Bronchial epithelial cell (primary cell): Measurements from ENCODE around the gene ABHD16A. TPM values are rescaled to one million over a fixed set of nuclear protein-coding genes. Genes with fewer than 3 reads are reported as not detected.

Experiments used
- DNase-seq: peaks from one replicate; pipeline ENCODE4 v3.0.0-alpha.2; 2010; ENCODE audit warnings: low read depth
- FAIRE-seq: peaks from 2 replicates; lab custom pipeline; 2011; peaks lifted over from hg19 to GRCh38; lab: Jason Lieb, UNC
- H3K27me3 ChIP-seq: 2 replicates; pipeline ENCODE4 v1.5.1; 2011; ENCODE audit warnings: low read length; ENCODE audit not compliant: control insufficient read depth, insufficient read depth
- H3K36me3 ChIP-seq: 2 replicates; pipeline ENCODE4 v1.5.1; 2011; ENCODE audit warnings: low read length; ENCODE audit not compliant: control insufficient read depth, insufficient read depth
- H3K4me3 ChIP-seq: 2 replicates; pipeline ENCODE4 v1.5.1; 2011; ENCODE audit warnings: mild to moderate bottlenecking, low read depth, low read length, control low read depth
- total RNA-seq: library from RNA; depleted of rRNA; stranded (reverse); fragments of >200 nt; gene quantifications from 2 replicates; pipeline ENCODE4 v1.2.1, GENCODE V29; 2014
- TF ChIP-seq, protein P1 (sequence below): IDR thresholded peaks from 2 replicates; pipeline ENCODE4 v1.5.1; 2011; ENCODE audit warnings: mild to moderate bottlenecking, moderate library complexity, low read length, control low read depth, inconsistent platforms; ENCODE audit not compliant: insufficient read depth, severe bottlenecking

Gene ABHD16A
- total RNA-seq, 1 donor from 2014 or later: 32.9 TPM

DNA sequence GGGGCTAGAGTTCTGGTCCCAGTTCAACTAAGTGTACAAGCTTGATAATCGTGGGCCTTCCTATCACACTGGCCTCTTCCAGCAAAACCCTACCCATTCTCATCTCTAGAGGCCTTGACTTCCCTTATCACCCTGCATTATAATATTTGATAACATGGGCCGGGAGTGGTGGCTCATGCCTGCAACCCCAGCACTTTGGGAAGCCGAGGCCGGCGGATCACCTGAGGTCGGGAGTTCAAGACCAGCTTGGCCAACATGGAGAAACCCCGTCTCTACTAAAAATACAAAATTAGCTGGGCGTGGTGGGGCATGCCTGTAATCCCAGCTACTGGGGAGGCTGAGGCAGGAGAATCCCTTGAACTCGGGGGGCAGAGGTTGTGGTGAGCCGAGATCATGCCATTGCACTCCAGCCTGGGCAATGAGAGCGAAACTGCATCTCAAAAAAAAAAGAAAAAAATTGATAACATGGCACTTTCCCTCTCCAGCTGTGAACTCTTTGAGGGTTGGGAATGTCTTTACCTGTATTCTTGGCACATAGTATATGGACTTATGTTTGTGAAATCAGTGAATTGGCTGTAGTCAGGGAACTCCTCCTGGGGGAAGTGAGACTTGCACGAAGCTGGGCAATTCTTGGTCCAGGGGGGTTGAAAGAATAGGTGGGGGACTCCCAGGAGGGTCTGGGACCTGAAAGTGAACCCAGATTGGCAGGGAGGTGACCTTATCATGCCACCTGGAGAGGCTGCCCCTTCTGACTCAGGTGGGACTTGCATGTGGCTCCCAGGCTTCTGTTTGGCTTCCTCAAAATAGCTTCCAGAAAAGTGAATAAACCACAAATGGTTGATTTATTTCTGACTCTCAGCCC, 41.6 kb downstream of the ABHD16A start:
- H3K36me3 ChIP-seq: peaks cover 4% of the 10 kb centered on the region
- no peak overlapping the region for H3K4me3 ChIP-seq
- DNase-seq: no peak
- H3K27me3 ChIP-seq: no peaks in the 10 kb centered on the region
- FAIRE-seq: no peak
- TF ChIP-seq, protein P1, sequence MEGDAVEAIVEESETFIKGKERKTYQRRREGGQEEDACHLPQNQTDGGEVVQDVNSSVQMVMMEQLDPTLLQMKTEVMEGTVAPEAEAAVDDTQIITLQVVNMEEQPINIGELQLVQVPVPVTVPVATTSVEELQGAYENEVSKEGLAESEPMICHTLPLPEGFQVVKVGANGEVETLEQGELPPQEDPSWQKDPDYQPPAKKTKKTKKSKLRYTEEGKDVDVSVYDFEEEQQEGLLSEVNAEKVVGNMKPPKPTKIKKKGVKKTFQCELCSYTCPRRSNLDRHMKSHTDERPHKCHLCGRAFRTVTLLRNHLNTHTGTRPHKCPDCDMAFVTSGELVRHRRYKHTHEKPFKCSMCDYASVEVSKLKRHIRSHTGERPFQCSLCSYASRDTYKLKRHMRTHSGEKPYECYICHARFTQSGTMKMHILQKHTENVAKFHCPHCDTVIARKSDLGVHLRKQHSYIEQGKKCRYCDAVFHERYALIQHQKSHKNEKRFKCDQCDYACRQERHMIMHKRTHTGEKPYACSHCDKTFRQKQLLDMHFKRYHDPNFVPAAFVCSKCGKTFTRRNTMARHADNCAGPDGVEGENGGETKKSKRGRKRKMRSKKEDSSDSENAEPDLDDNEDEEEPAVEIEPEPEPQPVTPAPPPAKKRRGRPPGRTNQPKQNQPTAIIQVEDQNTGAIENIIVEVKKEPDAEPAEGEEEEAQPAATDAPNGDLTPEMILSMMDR: no peak

DNA sequence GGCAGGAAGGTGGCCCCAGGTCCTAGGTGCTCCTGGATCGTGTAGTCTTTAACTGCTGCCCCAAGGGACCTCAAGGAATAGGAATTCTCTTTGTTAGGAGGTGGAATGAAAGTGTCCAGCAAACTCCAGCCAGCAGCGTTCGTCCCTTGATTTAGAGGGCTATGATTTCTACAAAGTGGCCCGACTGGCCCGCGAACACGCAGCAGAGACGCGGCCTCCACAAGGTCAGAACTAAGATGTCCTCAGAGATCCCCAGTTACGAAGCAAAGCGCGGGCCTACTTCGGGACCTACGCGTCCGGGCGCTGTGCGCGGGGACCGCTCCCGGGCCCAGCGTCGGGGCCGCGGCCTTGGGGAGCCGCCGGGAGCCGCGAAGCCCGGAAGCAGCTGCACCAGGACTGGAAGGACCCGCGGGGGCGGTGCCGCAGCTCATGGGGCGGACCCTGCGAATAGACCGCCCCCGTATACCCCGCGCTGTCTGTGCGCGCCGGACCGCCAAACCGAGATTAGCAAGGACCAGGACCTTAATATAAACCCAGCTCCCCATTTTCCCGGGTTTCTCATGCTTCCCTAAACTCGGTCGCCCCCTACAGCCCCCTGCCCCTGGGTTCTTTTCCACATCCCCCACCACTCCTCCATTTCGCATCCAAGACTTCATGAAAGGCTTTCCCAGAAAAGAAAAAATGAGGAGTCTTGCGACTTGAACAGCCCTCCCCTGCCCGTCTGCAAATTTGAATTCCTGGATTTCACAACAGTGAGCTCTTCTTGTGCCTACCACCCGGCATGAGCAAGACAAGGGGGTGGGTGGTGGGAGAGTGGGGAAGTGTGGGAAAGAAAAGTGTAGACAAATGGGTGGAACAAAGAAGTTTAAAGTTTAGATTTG, 42.5 kb downstream of the ABHD16A start, which contains the start of gene C6orf47:
TSS of gene C6orf47 (minus strand) at position 398 of the 881 bp plus-strand sequence. CDS start 831 bp downstream, outside the sequence.
- TF ChIP-seq, protein P1: no peak
- H3K27me3 ChIP-seq: no peaks in the 10 kb centered on the region
- peak; percentile 62 for DNase-seq
- peak within 1 kb of the TSS; percentile 76 for H3K4me3 ChIP-seq
- H3K36me3 ChIP-seq: peaks cover 6% of the 10 kb centered on the region
- FAIRE-seq: no peak

DNA sequence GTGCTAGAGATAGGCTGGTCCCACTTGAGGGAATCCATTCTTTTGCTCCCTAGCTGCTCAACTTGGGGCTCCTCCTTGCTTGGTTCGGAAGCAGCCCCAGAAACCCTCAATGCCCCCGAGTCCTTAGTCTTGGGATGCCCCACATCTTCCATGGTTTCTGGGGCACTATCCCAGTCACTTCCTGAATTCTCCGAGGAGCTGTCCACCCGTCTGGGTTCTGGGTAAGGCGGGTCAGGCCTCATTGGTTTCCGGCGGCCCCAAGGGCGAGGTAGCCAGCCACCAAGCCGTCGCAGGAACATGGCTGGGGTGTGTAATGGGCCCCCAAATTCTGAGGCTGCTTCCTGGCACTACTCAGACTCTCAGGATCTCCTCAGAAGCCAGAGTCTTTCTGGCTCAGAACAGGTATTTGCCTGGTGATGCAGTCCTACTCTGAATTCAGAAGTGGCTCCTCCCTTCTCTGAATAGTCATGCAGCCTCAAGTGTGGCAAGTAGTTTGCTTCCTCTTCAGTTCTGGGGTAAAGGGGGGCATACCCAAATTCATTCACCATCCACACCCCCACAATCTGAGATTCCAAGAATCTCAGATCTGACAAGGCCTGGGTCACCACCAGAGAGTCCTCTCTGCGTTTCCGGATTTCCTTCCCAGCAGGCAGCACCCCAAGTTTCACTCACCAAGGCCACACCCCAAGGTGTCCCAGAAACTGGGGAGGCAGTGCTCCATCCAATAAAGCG, 43.3 kb downstream of the ABHD16A start:
- FAIRE-seq (no peak), DNase-seq (peak; percentile 56)
- Histone ChIP-seq H3K36me3 (peaks cover 6% of the 10 kb centered on the region), H3K27me3 (no peaks in the 10 kb centered on the region), H3K4me3 (peak overlapping the region; percentile 76)
- TF ChIP-seq, protein P1: no peak

DNA sequence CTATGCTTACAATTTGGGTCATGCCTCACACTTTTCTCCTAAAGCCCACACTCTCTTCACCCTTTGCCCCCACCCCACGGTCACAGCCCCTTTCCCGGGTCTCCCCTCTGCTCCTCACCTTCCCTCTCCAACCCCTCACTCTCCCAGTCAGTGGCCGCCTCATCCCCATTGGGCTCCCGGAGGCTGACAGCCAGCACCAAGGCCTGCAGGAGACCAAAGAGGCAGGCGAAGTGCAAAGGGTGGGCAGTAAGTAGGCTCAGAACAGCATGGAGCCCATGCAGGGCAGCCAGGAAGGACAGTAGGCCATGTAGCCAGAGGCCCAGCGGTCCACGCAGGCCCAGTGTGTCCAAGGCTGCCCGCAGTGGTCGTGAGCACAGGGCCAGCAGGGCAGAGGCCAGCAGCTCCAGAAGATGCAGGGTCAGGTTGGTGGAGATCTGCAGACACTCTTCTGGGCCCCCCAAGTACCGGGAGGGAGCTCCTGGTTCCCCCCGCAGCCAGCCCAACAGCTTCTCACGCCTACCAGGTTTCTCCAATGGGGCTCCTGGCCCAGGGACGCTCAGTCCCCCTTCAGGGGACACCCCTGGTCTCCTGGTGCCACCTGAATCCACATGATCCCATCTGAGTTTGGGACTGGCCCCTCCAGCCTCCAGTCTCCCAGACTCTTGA, 44.0 kb downstream of the ABHD16A start:
- TF ChIP-seq, protein P1: no peak
- no peak for DNase-seq
- FAIRE-seq: no peak
- Histone ChIP-seq H3K36me3 (peaks cover 6% of the 10 kb centered on the region), H3K4me3 (peak overlapping the region; percentile 76), H3K27me3 (no peaks in the 10 kb centered on the region)

DNA sequence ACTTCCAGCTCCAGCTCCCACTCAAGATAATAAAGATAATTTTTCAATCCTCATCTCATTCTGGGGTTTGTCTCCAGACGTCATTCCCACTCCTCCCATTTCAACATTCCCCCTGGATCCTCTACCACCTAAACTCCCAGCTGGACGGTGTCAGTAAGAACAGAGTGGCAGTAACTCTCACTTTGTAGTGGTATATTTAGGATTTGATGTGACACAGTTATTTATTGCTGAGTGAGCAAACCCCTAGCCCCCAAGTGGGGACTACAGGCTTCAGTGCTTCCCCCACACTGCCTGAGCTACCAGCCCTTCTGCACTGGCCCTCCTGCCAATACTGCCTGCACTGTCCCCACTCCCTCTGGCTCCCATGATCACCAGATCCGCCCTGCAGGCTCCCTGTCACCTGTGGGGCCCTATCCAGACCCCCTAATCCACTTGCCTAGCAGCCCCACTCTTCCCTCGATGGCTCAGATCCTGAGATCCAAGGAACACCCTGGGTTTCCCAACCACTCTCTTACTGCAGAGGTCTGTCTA, 44.9 kb downstream of the ABHD16A start:
- DNase-seq (no peak), FAIRE-seq (no peak)
- no peak overlapping the region for H3K4me3 ChIP-seq
- TF ChIP-seq, protein P1: no peak
- H3K27me3 ChIP-seq: no peaks in the 10 kb centered on the region
- peaks cover 6% of the 10 kb centered on the region for H3K36me3 ChIP-seq
